Epidermal melanocyte (primary cell): ENCODE results near the gene ANTXR1.
"Not testable (repeated sequence)": the region's sequence is repeated elsewhere in the genome, so short reads cannot be mapped to it uniquely, and the experiment has no call there.

Experiments used
- DNase-seq: peaks from one replicate; pipeline ENCODE4 v3.0.0; 2011; ENCODE audit warnings: low spot score; ENCODE audit not compliant: insufficient read length

ANTXR1 gene

DNA sequence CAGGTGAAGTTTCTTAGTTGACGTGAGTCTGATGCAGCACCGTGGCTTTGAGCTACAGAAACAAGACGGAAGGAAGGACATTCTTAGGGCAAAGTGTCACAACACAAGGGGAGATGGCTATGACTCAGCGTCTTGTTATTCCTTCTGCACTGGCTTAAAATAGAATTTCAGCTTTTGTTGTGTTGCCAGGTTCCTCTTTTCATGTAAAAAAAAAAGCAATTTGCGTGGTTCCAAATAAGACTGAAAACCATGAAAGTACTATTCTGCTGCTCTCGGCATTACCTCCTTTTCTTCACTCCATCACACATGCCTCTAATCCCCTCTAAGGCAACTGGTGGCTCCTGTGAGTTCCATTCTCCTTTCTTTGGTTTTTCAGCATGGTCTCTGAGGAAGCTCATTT lies 150.1 kb downstream of the ANTXR1 start:
- no peak for DNase-seq

GRCh38 chr2:69163556-69163955 lies 150.6 kb downstream of the ANTXR1 start:
- DNase-seq: no peak

- no peak for DNase-seq
Measured at GRCh38 chr2:69164061-69164778, 151.2 kb downstream of the ANTXR1 start.

DNA sequence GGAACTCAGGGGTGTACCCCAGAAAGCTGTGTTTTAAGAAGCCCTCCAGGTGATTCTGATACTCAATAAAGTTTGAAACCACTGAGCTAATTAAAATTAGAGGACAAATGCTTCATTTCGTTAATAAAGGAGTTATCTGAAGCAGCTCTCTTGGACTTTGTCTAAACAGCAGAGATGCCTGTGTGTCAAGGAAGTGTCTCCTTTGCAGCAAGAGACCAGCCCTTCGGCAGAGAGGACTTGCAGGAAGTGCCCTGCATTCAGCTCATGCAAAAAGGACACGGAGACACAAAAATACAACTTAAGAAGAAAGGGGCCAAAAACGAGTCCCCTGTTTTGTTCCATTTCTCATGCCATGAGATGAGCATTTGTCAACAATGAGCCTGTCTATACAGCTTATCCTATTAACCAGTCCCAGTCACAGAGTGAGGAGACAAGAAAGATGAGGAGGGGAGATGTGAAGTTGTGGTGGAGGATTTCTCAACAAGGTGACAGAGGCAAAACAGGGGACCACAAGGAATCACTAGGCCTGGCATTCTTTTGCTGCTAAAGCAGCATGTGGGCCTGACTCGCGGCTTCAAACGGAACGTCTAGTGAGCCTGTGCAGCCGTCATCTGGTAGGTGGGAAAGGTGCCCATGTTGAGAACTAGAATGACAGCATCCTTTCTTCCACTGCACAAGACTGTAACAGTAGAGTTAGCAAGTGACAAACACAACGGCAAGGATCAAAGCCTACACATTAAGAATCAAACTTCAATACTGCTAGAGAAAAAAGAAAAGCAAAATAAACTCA lies 152.3 kb downstream of the ANTXR1 start:
- DNase-seq: no peak

DNA sequence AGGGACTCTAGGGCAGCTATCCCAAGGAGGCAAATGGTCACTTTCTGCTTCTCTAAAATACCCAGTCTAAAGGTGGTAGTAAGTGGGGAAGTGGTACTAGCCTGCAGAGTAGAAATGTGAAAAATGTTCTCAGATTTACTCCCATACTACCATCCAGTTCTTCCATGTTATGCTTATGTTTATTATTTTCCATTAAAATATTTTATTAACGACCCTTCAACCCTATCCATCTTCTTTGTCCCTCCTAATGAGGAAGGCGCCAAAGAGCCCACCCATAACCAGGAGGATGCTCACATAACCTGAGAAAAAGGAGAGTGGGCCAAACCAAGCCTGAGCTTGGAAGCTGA lies 153.5 kb downstream of the ANTXR1 start:
- DNase-seq: no peak

GRCh38 chr2:69166812-69167468 lies 154.0 kb downstream of the ANTXR1 start:
- DNase-seq: no peak

DNA sequence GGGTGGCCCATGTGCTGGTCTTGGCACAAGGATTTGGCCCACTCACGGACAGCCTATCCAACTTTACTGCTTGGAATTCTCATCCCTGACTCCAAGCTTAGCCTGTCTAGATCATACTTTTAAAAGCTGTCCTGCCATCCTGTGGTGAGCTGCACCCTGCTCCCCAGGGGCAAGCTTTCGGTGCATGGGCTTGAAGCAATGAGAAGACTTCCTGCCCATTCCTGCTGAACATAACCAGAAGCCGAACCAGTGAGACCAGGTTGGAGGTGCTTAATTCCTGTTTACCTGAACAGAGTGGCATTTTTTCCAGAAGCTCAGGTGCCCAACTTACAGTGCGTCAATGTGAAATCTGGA lies 154.5 kb downstream of the ANTXR1 start:
- DNase-seq: no peak

DNA sequence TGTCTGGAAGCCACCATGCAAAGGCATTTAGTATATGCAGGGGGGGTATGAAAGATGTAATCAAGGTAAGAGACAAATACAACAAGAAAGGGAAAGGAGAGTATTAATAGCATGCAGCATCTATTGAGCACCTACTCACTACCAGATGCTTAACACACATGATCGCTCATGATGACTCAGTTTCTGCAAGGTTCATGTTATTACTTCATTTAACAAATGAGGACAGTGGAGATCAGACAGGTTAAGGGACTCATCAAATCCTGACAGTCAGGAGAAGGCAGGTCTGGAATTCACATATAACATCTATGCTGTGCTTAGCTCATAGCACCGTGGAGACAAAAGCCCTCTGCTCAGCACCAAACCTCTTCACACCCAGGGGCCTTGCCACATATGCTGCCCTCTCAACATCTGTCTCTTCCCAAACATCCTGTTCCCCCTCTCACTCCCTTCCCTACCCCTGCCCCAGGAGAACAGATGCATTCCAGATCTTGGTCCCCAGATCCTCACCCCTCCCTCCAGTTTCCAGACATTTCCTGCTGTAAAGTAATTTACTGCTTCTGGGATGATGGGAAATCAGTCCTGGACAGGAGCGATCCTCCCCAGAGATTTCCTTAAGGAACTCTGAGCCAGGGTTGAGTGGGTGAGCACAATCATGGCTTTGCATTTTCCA lies 155.3 kb downstream of the ANTXR1 start:
- DNase-seq: no peak

- no peak for DNase-seq
Measured at GRCh38 chr2:69168950-69169654, 156.1 kb downstream of the ANTXR1 start.

GRCh38 chr2:69169655-69170389 lies 156.8 kb downstream of the ANTXR1 start:
- DNase-seq: no peak

GRCh38 chr2:69170661-69171060 lies 157.7 kb downstream of the ANTXR1 start:
- no peak for DNase-seq

DNA sequence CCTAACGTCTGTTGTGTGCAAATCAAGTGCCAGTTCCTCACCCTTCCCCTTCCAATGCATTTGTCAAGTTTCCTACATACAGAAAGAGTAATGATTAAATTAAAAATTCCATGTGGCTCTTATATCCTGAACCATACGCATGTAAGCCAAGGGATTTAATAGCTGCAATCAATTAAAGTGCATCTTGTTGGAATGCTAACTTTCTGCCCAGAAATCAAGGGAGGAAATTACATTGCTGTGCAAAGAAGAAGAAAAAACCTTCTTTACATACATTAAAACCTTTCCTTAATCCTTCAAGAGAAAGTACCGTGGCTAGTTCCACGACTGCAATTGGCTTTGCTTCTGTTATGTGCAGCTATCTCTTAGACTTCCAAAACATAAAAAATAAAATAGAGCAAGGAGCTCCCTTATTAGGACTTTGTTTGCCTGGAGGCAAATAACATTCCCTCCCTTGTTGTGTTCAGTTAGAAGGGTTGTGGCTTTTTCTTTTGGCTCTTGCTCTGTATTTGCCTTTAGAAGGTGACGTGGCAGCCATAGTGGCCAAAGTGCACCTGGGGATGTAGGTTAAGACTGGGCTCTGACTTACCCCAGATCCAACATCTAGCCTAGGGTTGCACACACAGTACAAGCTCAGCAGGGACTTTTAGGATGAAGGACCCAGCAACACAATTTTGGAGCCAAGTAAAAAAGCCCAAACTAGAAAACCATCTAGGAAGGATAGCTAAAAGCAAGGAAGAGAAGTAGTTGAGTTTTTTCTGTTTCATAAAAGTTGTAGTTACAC lies 158.3 kb downstream of the ANTXR1 start:
- no peak for DNase-seq

GRCh38 chr2:69171897-69172525 lies 159.0 kb downstream of the ANTXR1 start:
- DNase-seq: no peak

GRCh38 chr2:69173706-69174105 lies 160.7 kb downstream of the ANTXR1 start:
- DNase-seq: no peak

GRCh38 chr2:69174211-69174610 lies 161.2 kb downstream of the ANTXR1 start:
- not testable (repeated sequence) for DNase-seq

- no peak for DNase-seq
Measured at GRCh38 chr2:69175790-69176715, 163.1 kb downstream of the ANTXR1 start.

- DNase-seq: peak; percentile 39
Measured at GRCh38 chr2:69177063-69177771, 164.2 kb downstream of the ANTXR1 start.
